ENCODE measurements around the gene MPZ.
"Not testable (repeated sequence)": the region's sequence is repeated elsewhere in the genome, so short reads cannot be mapped to it uniquely, and the experiment has no call there.

Gene MPZ

GRCh38 chr1:161309868-161310267 lies at the start of gene MPZ:
Gene MPZ (minus strand): TSS chr1:161309968. CDS start chr1:161309905, 63 bp downstream.
- no peak for DNase-seq

- peak; percentile 56 to 85 (median 71) for DNase-seq
These were observed 49.5 kb upstream of the MPZ start for GRCh38 chr1:161359291-161359690.

GRCh38 chr1:161357073-161357472 lies 47.3 kb upstream of the MPZ start:
- no peak for DNase-seq

- DNase-seq = peak; percentile 24 to 77 (median 48)
These were observed 41.7 kb upstream of the MPZ start for GRCh38 chr1:161351482-161351881.

- peak in 2 of 3 donors; percentile 33 to 44 for DNase-seq
These were observed 40.9 kb upstream of the MPZ start for GRCh38 chr1:161350671-161351070.

- no peak for DNase-seq
These were observed 33.1 kb upstream of the MPZ start for GRCh38 chr1:161342821-161343220.

GRCh38 chr1:161342177-161342576 lies 32.4 kb upstream of the MPZ start:
- no peak for DNase-seq

- DNase-seq = no peak
These were observed 26.0 kb upstream of the MPZ start for GRCh38 chr1:161335796-161336195.

- DNase-seq = no peak
These were observed 23.4 kb upstream of the MPZ start for GRCh38 chr1:161333166-161333565.

GRCh38 chr1:161330346-161330745 lies 20.6 kb upstream of the MPZ start:
- DNase-seq = no peak

GRCh38 chr1:161324020-161324419 lies 14.3 kb upstream of the MPZ start:
- DNase-seq = no peak

- not testable (repeated sequence) for DNase-seq
These were observed 6.3 kb upstream of the MPZ start for GRCh38 chr1:161315841-161316674.

- peak; percentile 87 to 94 (median 91) for DNase-seq
These were observed 4.6 kb upstream of the MPZ start, which contains the start of gene SDHC for GRCh38 chr1:161314201-161314981. Gene SDHC (plus strand): TSS chr1:161314381. CDS start chr1:161314406, 25 bp downstream.

GRCh38 chr1:161313554-161314200 lies 3.9 kb upstream of the MPZ start:
- DNase-seq = peak in 1 of 3 donors; percentile 12

GRCh38 chr1:161311595-161312181 lies 1.9 kb upstream of the MPZ start:
- DNase-seq = no peak

GRCh38 chr1:161307892-161308638 lies 1.7 kb downstream of the MPZ start:
- no peak for DNase-seq

GRCh38 chr1:161307230-161307768 lies 2.5 kb downstream of the MPZ start:
- DNase-seq = peak; percentile 43 to 50 (median 47)

GRCh38 chr1:161305867-161306519 lies 3.8 kb downstream of the MPZ start:
- peak; percentile 91 to 93 (median 92) for DNase-seq

- no peak for DNase-seq
These were observed 4.6 kb downstream of the MPZ start for GRCh38 chr1:161304927-161305866.

- DNase-seq = no peak
These were observed 9.3 kb downstream of the MPZ start for GRCh38 chr1:161300478-161300877.
